Effector CD8-positive, alpha-beta T cell (primary cell): Measurements from ENCODE around the gene LY6G6D.

ENCODE experiments used
- DNase-seq: peaks from one replicate; lab custom pipeline; 2025; lab: John Stamatoyannopoulos, UW

Gene LY6G6D

DNA sequence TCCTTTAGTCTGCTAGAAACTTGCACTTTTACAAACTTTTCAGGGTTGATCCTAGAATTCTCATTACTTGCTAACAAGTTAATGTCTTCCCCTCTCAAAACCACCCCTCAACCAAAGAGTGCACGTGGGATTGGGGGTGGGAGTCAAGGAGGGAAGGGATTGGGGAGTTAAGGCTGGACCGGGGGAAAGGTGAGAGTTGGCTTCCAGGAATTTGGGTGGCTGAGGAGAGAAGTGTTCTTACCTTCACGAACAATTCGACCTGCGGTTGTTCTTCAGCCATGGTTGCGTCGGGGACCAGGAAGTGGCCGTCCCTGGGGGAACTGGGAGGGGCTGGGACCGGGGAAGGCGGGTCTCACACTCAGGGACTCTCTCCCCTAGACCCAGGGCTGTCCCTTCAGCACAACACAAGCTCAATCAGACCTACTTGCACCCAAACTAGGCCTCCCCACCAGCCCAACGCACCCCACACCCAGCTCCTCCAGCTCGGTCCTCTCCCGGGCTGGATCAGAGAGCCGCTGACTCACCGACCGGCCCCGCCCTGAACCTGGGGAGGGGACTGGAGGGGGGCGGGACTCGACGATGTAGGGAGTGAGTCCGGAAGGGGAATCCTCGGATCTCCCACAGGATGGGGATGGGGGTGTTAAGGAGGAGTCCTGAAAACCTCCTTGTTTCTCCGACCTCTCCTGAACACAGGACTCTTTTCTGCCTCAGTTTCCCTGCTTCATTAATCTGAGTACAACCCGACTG lies 21.0 kb downstream of the LY6G6D start, which contains the start of gene CLIC1:
Gene CLIC1, minus strand, starts transcription at position 510 of the 747 bp plus-strand sequence. Its CDS starts 230 bp downstream, at position 280.
- peak; percentile 59 for DNase-seq

DNA sequence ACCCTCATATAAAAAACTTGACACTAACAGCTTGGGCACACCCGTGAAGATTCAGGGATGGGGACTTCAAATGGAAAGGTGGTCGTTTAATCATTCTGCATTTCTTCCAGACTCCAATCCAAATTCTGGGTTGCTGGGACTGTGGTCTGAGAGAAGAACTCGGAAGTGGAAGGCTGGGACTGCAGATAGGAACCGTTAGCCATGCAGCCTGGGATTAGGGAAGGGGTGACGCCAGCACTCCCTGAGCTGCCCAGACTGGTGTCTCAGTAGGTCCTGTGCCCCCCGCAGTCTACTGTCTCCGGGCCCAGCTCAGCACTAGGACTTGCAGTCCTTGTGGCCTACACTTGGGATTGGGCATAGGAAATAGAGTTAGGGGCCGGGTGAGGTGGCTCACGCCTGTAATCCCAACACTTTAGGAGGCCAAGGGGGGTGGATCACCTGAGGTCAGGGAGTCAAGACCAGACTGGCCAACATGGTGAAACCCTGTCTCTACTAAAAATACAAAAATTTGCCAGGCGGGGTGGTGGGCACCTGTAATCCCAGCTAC lies 21.7 kb downstream of the LY6G6D start:
- DNase-seq = no peak

DNA sequence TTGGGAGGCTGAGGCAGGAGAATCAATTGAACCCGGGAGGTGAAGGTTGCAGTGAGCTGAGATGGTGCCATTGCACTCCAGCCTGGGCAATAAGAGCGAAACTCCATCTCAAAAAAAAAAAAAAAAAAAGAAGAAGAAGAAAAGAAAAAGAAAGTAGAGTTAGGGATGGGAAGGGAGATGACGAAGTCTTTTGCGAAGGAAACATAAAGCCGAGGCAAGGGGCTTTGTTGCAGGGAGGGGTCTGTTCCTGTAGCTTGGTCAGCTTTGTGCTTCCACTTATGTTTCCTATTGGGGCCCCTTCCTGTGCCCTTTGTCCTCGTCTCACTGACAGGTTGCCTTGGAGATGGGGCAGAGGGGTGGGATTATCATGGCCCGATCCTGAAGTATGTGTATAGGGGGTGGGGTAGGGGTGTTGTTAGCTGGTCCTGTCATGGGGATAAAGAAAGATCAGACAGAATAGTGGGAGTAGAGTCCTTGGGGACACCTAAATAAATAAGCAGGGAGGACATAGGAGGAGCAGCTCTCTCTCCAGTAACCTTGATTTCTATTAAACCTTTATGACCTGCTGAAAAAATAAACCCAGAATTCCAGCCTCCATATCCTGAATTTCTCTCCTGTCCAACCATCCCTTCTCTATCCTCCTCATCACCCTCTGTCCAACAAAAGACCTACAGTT lies 22.3 kb downstream of the LY6G6D start:
- DNase-seq = no peak

DNA sequence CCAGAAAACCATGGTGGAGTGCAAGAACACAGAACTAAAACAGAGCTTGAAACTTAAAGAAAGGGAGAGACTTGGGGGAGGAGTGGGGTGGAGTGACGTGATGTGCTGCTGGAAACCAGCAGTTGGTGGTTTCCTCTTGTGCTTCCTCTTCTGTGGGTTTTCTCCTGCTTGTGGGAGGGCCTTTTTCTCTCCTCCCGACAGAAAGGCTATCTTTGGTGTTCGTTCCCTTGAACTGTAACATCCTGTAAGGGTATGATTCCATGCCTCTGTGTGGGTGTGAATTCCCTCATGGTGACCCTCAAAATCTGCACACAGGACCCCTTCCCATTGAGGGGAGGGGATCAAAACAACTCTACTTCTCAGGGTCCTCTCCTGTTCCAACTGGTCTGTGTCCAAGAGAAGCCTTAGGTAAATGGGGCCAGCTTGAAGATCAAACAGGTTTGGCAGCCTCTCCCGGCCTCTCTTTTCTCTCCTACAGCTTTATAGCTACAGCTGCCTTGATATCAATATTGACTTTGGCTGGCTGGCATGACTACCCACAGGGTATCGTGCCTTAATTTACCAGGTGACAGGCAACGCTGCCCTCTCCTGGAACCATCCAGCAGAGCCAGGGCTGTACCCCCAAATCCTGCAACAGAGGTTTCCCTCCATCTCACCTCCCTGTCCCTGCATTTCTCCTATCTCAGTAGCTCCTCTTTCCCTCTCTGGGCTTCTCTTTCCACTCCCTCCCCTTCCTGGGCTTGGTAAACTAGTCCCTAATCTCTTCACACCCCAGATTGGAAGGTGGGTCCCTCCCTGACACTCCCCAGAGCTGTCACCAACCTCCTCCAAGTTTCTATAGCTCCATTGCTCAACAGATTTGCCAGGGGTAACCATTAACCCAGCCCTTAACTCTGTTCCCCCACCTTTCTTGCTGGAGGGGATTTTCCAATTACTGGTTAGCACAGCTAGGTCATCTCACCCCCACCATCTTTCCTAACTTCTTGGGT lies 23.1 kb downstream of the LY6G6D start:
- peak; percentile 42 for DNase-seq

DNA sequence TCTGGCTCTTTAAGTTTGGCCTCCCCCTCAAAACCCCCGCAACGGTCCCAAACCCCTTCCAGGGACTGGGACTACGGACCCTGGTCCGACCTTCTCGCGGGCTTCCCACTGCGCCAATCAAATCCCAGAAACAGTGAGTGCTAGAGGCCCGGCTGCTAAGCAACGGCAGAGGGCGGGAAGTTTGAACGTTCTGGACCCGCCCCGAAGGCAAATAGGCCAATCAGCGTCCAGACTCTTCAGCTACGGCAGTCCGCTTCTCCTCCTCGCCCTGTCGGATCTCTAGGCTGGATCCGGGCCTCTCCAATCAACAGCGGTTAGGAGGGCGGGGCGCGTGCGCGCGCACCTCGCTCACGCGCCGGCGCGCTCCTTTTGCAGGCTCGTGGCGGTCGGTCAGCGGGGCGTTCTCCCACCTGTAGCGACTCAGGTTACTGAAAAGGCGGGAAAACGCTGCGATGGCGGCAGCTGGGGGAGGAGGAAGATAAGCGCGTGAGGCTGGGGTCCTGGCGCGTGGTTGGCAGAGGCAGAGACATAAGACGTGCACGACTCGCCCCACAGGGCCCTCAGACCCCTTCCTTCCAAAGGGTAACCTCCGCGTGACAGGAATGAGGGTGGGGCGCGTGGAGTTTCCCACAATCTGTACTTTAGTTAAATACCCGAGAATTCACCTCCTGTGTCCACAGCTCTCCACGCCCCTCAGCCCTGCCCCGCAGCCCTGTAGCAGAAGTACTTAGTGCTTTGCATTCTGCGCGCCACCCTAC lies 24.7 kb downstream of the LY6G6D start, which contains the start of gene MSH5:
Gene MSH5, plus strand, starts transcription at position 367 of the 758 bp plus-strand sequence. CDS start 462 bp downstream, outside the sequence.
- DNase-seq = peak; percentile 91

DNA sequence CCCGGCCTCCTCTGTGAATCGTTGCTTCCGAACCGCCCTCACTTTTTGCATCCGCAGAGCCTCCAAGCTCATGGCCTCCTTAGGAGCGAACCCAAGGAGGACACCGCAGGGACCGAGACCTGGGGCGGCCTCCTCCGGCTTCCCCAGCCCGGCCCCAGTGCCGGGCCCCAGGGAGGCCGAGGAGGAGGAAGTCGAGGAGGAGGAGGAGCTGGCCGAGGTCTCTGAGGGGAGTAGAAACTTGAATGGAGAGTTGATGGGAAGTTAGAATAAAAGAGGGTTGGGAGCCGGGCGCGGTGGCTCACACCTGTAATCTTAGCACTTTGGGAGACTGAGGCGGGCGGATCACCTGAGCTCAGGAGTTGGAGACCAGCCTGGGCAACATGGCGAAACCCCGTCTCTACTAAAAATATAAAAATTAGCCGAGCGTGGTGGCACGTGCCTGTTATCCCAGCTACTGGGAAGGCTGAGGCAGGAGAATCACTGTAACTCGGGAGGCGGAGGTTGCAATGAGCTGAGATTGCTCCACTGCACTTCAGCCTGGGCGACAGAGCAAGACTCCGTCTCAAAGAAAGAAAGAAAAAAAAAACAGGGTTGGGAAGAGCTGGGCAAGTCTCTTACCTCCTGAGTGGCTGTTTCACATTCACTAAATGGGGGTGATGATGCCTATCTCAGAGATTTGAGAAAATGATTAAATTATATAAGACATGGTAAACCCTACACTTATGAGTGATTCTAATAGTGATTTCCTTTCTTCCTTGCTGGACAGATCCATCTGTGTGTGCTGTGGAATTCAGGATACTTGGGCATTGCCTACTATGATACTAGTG lies 25.5 kb downstream of the LY6G6D start:
- no peak for DNase-seq

DNA sequence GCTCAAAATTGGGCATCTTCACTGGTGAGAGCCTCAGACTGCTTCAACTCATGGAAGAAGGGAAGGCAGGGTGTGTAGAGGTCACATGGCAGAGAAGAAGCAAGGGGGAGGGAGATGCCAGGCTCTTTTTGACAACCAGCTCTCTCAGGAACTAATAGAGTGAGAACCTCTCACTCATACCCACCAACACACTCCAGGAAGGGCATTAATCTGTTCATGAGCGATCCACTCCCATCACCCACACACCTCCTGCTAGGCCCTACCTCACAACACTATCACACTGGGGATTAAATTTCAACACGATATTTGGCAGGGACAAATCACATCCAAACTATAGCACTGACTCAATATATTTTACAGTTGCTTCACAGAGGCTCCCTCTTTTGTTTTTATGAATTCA lies 26.7 kb downstream of the LY6G6D start:
- DNase-seq = no peak

DNA sequence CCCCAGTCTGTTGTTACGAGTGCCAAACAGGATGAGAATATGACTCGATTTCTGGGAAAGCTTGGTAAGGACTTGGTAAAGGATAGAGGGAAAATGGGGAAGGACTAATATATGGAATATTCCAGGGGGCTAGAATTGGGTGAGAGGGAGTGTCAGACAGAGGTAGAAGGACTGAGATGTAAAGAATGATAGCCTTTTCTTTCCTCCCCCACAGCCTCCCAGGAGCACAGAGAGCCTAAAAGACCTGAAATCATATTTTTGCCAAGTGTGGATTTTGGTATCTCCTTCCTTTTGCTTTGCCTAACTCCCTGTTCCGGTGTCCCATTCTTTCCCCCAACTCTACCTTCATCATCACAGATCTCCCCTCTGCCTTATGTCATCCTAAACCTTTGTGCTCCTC lies 27.7 kb downstream of the LY6G6D start:
- no peak for DNase-seq

DNA sequence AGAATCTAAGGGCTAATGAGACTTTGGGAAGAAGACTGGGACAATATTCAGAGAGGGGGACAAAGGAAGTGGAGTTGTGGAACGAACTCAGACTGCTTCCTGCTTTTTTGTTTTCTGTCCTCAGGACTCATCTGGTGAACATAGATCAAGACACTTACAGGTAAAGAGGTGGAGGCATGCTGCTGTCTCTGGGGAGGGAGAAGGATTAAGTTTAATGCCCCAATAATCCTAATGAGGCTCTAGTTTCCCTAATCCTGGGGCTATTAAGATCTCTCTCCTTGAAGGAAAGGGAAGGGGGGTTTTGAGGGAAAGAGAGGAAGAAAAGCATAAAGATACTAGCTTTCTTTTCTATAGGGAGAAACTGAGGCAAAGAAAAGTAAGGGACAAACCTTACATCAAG lies 29.3 kb downstream of the LY6G6D start:
- DNase-seq = no peak

DNA sequence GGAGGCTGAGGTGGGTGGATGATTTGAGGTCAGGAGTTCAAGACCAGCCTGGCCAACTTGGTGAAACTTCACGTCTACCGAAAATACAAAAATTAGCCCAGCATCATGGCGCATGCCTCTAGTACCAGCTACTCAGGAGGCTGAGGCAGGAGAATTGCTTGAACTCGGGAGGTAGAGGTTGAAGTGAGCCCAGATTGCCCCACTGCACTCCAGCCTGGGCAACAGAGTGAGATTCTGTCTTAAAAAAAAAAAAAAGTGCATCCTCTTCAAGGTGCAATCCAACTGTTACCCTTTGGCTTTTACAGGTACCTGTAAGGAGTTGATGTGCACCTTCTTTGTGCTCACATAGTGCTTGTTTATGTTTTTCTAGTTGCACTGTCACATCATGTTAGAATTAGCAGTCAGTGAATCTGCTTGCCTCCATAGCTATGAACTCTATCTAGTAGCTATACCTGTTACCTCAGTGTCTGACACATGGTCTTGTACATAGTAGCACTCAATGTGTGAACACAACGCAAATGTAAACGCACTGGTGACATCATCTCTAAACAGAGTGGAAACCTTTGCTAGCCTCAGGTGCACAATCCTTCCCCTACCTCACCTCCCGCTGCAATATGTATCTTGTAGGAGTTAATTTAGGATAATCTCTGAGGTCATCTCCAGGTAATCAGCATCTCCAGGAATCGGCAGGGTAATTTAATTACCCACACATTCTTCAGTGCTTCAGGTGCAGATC lies 34.3 kb downstream of the LY6G6D start:
- no peak for DNase-seq

DNA sequence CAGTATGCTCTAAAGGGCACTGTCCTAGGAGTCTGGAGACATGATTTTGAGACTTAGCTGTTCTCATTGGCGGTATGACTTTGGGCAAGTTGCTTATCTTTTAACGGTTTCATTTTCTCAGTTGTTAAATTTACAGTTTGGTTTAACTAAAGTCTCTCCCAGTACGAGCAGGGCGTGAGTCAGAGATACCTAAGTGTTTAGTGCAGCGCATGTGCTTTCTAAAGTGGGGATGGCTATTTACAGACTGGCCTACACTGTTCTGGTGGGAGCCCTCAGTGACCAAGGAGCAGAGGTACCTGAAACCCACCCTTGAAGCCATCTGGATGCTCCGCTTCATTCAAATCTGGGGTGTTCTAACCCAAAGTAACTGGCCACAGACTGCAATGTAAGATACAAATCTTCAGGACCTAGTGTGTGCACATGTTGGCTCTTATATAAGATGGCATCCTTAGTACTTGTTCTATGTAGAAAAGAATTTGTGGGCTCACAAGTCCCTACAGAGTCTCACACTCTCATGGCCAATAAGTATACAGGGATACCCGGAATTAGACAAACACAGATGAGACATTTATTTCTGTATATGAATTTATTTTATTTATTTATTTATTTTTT lies 35.4 kb downstream of the LY6G6D start:
- no peak for DNase-seq

DNA sequence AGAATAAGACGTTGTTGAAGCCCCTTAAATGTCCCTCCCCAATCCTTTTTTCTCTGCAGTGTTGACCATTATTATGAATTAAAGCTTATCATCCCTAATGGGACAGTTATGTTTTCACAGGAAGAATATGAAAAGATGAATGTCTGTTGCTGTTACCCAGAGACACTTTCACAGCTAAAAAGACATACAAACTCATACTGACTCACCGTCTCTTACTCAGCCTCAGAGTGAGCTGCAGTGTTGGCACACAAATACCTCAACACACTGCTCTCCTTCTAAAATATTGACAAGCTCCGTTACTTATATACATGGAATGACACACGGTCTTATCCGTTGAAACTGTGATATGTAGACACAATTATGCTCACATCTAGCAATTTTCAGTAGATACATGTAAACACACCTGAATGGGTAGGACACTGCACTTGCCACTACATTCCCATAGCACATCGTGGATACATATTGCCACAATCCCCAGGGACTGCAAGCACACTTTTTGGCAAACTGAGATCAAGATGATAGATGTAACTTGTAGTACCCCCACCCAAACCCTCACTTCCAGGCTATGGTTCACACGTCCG lies 37.7 kb downstream of the LY6G6D start:
- DNase-seq = no peak

DNA sequence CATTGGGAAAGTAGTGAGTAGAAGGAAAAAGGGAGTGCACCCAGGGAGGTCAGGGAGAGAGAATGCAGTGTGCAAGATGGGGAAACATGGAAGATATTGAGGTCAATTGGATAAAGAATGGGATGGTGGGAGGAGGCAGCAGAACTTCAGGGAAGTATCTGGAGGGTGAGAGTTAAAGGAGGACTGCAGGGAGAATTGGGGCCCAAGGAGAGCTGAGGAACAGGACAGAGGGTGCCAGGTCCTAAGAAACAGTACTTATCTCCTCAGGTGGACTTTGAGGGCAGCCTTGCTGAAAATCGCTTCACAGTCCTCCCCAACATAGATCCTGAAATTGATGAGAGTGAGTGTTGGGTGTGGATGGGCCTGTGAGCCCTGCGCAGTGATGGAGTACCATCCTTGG lies 43.1 kb downstream of the LY6G6D start:
- no peak for DNase-seq

DNA sequence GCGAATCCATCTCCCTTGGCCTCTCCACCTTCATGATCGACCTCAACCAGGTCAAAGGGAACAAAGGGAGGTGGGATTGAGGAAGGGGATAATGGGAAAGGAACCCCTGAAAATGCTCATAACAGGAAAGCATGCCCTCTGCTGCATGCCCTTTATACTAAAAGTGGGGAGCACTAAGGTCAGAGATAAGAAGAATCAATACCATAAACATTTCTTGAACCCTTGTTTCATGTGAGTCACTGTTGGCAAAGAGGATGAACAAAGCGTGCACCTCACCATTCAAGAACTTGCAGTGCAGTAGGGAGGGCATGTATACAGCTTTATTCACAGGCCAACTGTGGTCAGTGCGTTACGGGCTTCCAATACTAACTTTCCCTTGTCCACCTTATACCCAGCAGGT lies 45.6 kb downstream of the LY6G6D start:
- DNase-seq = no peak

DNA sequence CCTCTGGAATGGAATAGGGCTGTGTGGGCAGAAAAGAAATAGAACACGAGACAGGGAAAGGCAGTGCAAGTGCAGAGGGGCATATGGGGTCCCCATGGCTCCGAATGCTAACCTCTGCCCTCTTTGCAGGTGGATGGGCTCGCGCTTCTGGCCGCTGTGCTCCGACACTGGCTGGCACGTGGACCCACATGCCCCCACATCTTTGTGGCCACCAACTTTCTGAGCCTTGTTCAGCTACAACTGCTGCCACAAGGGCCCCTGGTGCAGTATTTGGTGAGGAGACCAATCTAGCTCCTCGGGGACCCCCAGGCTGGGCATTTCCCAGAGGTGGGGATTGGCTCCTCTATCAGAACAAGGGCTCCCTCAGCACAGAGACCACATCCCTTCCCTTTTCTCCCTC lies 46.2 kb downstream of the LY6G6D start:
- no peak for DNase-seq

DNA sequence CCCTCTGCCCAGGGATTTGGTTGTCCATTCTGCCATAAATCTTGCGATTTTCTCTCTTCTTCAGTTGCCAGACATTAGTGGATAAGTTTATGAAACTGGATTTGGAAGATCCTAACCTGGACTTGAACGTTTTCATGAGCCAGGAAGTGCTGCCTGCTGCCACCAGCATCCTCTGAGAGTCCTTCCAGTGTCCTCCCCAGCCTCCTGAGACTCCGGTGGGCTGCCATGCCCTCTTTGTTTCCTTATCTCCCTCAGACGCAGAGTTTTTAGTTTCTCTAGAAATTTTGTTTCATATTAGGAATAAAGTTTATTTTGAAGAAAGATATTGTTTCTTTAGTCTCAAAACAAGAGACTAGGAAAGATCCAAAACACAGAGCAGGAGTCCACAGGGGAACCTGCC lies 47.2 kb downstream of the LY6G6D start, which contains the start of gene SAPCD1:
Gene SAPCD1, plus strand, starts transcription at position 301 of the 400 bp plus-strand sequence. CDS start 399 bp downstream, outside the sequence.
- no peak for DNase-seq

DNA sequence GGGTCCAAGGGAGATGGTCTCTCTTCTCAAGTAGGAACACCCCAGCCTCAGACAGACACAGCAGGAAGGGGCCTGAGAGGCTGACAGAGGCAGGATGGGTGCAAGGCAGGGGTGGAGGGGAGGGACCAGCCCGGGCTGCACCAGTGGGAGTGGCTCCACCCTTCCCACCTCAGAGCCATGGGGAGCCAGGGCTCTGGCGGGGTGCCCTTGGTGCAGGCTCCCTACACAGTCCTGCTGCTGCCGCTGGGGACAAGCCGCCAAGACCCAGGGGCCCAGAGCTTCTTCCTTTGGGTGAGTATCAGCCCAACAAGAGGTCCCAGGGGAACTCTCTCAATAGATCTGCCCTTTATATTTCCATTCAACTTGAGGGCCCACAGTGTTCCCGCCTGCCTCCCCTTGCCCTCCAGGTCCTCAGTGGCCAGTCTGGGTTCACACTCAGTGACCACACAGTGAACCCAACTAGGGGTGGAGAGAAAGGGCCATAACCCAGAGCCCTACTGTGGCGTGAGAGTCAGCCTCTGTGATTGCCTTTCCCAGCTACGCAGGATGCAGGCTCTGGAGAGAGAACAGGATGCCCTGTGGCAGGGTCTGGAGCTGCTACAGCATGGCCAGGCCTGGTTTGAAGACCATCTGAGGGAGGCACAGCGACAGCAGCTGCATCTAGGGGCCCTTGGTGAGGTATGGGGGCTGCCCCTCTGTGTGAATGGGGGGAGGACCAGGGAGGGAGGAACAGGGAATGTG lies 47.9 kb downstream of the LY6G6D start:
- no peak for DNase-seq

DNA sequence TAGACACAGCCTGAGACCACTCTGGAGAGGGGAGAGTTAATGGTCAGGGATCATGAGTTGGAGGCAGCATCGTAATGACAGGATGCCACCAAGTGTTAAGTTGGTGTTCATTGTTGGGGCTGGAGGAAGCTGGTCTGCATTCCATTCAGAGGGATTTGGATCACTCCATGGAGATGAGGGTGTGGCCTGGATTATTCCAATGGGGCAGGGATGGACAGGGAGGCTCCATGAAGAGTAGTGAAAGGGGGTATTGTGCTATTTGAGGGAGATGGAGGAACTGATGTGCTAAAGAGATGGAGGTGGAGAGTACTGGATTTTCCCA lies 48.4 kb downstream of the LY6G6D start:
- no peak for DNase-seq
